ENCODE measurements around the gene USH1C. TPM values are rescaled to one million over a fixed set of nuclear protein-coding genes. Genes with fewer than 3 reads are reported as not detected.

The USH1C gene
- total and polyA plus RNA-seq, 9 of the 15 experiments (the other 6 are each of a cell fraction or from before 2014, with no cell fraction given) = 0.04 TPM; not detected in 8

DNA sequence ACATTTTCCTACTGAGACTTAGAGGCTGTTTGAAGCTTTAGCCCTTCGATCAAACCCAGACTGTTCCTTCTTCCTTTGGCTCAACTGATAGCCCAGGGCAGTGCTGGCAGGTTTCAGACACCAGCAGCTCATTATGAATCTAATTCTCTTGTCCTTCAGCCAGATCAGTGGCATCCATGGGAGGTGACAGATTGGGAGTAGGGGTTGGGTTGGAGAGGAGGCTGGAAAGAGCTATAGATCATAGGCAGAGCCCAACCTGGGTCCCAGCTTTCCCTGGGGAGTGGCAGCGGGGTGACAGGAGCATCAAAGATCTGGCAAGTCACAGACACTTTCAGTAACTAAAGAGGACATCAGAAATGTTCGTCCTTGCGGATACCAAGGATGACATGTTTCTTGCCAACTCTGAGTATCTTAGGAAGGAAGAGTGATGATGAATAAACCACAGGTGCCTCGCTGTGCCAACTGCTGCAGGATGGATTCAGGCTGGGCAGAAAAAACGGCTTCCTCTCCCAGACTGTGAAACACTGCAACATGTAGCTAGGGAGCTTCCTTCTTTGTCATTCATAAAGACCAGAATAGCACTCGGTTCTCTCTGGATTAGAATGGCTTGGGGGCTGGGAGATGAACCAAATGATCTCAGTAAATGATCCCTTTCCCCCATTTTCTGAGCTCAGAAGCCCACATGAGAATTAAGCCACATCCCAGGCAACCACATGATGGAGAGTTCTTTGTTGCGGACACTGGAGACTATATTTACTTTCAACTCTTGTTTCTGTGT, 86.6 kb downstream of the USH1C start:
- Histone ChIP-seq H3K9ac (ENCODE audit: insufficient read depth in 1 of 2, low read depth in 2 of 2, low read length in 2 of 2) (no peak overlapping the region), H3K9me3 (replicated peaks; ENCODE audit: control insufficient read depth, insufficient read depth, low read depth, low read length) (no peaks in the 10 kb centered on the region), H3K4me2 (ENCODE audit: insufficient read depth, low read length) (no peak overlapping the region), H2AFZ (ENCODE audit: low read depth, low read length) (no peak overlapping the region), H3K27me3 (ENCODE audit: control insufficient read depth in 2 of 2, insufficient read depth in 2 of 2, low read length in 2 of 2) (peaks cover 30 to 46% of the 10 kb centered on the region in 2 experiments; a peak in 4 of 5 replicates), H3K36me3 (ENCODE audit: control insufficient read depth, insufficient read depth, low read length) (no peaks in the 10 kb centered on the region), H3K4me3 (no peak overlapping the region), H3K4me1 (replicated peaks in 1 of 2; ENCODE audit: control insufficient read depth in 2 of 2, insufficient read depth in 2 of 2, low read length in 2 of 2) (no peaks in the 10 kb centered on the region), H3K9me1 (ENCODE audit: control insufficient read depth, insufficient read depth, low read length) (no peaks in the 10 kb centered on the region), H3K79me2 (ENCODE audit: control insufficient read depth, insufficient read depth, low read length) (no peaks in the 10 kb centered on the region), H3K27ac (ENCODE audit: extremely low read depth, low read depth, low read length) (no peak overlapping the region), H4K20me1 (replicated peaks; ENCODE audit: control insufficient read depth, insufficient read depth, low read length) (no peaks in the 10 kb centered on the region; the same call in 1 of the 2 replicates)
- in situ Hi-C loops (cut with MboI) = no loop called here
- ATAC-seq (no peak), FAIRE-seq (no peak), DNase-seq (ENCODE audit: extremely low read depth in 1 of 4, low spot score in 3 of 4) (no peak)
- CTCF ChIA-PET (ENCODE audit: low intra/inter-chr PET ratio) = no interaction called here
- 3% methylated on average over 8 of the region's 8 CpGs for WGBS (ENCODE audit: insufficient coverage, low coverage, missing lambda C conversion rate)
- POLR2A ChIA-PET = no interaction called here
- intact Hi-C loops (cut with micrococcal nuclease) = no loop called here
- BruUV-seq (replicated peaks) = no TSS peak
- no peak for TF ChIP-seq SMARCC2 (IDR thresholded peaks at IDR 0.05; ENCODE audit: low read depth)
- TF ChIP-seq ZNF589 (CRISPR knock-in tag; IDR thresholded peaks at IDR 0.05; ENCODE audit: low read depth) = no peak
- TF ChIP-seq CEBPG (CRISPR knock-in tag; IDR thresholded peaks at IDR 0.05) = no peak
- no peak for TF ChIP-seq CEBPG (tag; conservative IDR thresholded peaks at IDR 0.05 in 1 of 2, IDR thresholded peaks at IDR 0.05 in 1 of 2)
- no peak for TF ChIP-seq PTRF (tag; IDR thresholded peaks at IDR 0.05)
- no peak for TF ChIP-seq XRCC4 (IDR thresholded peaks at IDR 0.05; ENCODE audit: extremely low read depth, insufficient read depth, insufficient read length)
- TF ChIP-seq NFE2L1 (tag; IDR thresholded peaks at IDR 0.05; ENCODE audit: borderline replicate concordance, low read depth) = no peak
- no peak for TF ChIP-seq CBFA2T2 (conservative IDR thresholded peaks at IDR 0.05)
- no peak for TF ChIP-seq SP1 (CRISPR knock-in tag; IDR thresholded peaks at IDR 0.05)
- TF ChIP-seq, protein P1, sequence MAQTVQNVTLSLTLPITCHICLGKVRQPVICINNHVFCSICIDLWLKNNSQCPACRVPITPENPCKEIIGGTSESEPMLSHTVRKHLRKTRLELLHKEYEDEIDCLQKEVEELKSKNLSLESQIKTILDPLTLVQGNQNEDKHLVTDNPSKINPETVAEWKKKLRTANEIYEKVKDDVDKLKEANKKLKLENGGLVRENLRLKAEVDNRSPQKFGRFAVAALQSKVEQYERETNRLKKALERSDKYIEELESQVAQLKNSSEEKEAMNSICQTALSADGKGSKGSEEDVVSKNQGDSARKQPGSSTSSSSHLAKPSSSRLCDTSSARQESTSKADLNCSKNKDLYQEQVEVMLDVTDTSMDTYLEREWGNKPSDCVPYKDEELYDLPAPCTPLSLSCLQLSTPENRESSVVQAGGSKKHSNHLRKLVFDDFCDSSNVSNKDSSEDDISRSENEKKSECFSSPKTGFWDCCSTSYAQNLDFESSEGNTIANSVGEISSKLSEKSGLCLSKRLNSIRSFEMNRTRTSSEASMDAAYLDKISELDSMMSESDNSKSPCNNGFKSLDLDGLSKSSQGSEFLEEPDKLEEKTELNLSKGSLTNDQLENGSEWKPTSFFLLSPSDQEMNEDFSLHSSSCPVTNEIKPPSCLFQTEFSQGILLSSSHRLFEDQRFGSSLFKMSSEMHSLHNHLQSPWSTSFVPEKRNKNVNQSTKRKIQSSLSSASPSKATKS (CRISPR knock-in tag; IDR thresholded peaks at IDR 0.05) = no peak
- no peak for TF ChIP-seq DDX20 (tag; IDR thresholded peaks at IDR 0.05; ENCODE audit: low read depth)
- TF ChIP-seq ZNF77 (CRISPR knock-in tag; IDR thresholded peaks at IDR 0.05) = no peak
- TF ChIP-seq ZNF436 (CRISPR knock-in tag; IDR thresholded peaks at IDR 0.05) = no peak
- TF ChIP-seq, protein P2, sequence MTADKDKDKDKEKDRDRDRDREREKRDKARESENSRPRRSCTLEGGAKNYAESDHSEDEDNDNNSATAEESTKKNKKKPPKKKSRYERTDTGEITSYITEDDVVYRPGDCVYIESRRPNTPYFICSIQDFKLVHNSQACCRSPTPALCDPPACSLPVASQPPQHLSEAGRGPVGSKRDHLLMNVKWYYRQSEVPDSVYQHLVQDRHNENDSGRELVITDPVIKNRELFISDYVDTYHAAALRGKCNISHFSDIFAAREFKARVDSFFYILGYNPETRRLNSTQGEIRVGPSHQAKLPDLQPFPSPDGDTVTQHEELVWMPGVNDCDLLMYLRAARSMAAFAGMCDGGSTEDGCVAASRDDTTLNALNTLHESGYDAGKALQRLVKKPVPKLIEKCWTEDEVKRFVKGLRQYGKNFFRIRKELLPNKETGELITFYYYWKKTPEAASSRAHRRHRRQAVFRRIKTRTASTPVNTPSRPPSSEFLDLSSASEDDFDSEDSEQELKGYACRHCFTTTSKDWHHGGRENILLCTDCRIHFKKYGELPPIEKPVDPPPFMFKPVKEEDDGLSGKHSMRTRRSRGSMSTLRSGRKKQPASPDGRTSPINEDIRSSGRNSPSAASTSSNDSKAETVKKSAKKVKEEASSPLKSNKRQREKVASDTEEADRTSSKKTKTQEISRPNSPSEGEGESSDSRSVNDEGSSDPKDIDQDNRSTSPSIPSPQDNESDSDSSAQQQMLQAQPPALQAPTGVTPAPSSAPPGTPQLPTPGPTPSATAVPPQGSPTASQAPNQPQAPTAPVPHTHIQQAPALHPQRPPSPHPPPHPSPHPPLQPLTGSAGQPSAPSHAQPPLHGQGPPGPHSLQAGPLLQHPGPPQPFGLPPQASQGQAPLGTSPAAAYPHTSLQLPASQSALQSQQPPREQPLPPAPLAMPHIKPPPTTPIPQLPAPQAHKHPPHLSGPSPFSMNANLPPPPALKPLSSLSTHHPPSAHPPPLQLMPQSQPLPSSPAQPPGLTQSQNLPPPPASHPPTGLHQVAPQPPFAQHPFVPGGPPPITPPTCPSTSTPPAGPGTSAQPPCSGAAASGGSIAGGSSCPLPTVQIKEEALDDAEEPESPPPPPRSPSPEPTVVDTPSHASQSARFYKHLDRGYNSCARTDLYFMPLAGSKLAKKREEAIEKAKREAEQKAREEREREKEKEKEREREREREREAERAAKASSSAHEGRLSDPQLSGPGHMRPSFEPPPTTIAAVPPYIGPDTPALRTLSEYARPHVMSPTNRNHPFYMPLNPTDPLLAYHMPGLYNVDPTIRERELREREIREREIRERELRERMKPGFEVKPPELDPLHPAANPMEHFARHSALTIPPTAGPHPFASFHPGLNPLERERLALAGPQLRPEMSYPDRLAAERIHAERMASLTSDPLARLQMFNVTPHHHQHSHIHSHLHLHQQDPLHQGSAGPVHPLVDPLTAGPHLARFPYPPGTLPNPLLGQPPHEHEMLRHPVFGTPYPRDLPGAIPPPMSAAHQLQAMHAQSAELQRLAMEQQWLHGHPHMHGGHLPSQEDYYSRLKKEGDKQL (CRISPR knock-in tag; IDR thresholded peaks at IDR 0.05; ENCODE audit: borderline replicate concordance) = no peak
